HG02571 (cell line): ENCODE data around the gene ZNF14.
"Not testable (repeated sequence)": the region's sequence is repeated elsewhere in the genome, so short reads cannot be mapped to it uniquely, and the experiment has no call there.

Source experiments
- ATAC-seq: cut with Tn5 transposase; IDR thresholded peaks from one replicate; pipeline ENCODE4 v1.9.1; 2021; ENCODE audit warnings: mild to moderate bottlenecking, moderate library complexity; ENCODE audit not compliant: unreplicated experiment

The ZNF14 gene

DNA sequence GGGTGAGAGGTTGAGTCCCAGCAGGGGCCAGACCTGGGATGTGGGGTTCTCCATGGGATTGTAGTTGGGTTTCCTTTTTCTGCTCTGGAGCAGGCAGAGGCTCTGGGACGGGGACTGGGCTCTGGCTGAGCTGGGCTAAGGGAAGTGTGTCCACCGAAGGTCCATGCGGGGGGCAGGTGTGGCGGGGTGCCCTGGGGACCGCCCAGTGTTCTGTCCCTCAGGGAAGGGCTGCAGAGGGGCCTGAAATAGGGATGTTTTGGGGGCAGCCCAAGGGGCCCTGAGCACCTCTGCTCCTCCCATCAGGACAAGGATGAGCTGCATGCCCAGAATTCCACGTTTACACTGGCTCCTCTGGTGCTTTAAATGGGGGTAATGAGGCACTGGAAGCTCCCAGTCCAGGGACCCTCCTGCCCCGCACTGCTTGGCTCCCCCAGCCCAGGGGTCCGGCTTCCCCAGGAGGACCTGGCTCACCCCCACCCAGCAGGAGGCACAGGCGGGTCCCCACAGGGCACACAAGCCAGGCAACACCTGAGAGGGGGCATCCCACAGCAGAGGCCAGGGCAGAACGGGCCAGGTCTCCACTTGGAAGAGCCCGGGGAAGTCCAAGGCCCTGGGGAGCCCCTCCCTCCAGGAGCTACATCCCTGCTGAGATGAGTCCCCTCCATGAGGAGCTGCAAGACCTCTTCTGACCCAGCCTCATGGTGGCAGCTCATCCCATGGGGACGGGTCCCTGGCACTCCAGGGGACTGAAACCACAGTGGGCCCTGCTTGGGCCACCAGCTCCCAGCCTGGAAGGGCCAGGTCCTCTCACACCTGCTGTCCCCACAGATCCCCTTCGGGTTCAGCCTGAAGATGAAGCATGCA lies 14.7 kb upstream of the ZNF14 start:
- ATAC-seq = no peak

DNA sequence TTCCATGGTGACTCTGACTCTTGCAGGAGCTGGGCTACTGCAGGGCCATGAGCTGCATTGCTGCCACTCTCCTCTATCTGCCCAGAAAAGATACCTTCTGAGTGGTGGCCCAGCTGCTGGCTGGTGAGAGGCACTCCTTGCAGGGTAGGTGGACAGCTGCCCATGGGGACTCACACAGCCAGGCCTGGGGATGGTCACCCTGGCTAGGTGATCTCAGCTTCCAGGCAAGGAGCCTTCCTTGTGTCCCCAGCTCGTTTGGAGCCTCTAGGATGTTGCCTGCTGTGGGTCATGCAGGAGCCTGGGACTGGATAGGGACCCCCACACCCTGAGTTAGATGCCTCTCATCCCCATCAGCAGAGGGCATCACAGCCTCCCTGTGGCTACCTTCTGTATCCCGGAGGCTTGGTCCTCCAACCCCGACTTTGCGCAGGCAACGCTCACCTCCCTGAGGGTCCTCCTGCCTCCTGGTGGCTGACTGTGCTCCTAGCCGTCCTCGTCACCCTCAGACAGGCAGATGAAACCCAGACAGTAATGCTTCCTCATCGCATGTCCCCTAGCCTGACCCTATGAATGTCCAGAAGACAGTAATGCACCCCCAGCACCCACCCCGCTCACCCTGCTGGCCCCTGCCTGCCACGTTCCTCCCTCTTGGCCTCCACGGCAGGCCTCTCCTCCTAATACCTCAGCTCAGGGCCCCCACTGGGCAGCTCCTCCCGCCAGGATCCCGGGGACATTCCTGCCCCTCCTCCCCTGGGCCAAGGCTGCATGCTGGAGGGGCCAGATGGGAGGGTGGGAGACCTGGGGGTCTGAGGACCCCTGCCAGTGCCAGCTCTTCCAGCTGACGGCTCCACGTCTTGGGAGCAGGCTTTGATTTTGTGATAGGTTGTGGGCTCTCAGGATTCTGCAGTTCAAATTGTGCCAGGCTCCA lies 13.6 kb upstream of the ZNF14 start:
- no peak for ATAC-seq

DNA sequence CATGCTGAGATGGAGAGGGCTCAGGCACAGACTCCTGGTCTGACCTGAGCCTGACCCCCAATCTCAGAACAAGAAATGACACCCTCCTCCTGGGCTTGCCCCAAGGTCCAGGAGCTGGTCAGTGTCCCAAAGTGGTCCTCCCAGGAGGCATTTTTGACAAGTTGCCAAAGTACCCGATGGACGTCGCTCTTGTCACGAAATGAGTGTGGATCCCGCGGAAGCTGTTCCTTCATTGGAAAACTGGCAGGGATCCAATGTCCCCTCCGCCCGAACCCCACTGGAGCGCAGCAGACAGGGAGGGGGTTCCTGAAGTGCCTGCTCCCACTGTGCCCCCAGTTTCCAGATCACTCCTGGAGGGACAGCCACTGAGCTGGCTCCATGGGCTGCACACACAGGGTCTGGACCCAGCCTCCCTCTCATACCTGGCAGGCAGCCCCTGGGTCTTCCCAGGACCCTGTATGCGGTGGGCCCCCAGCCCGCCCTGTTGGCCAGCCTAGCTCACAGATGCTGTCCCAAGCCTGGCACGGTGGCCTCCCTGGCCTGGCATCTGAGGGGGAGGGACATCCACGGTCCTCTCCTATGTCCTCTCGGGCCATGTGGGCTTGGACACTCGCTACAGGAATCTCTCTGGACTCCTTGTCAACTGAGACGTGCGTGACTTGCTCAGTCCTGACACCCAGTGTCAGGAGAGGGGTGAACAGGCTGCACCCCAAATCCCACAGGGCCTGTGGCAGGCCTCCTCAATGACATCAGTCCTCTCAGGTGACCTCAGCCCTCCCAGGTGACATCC lies 12.8 kb upstream of the ZNF14 start:
- ATAC-seq = no peak

- ATAC-seq = no peak
Observed at GRCh38 chr19:19744641-19745040, 11.7 kb upstream of the ZNF14 start.

- not testable (repeated sequence) for ATAC-seq
Observed at GRCh38 chr19:19743921-19744320, 11.0 kb upstream of the ZNF14 start.

GRCh38 chr19:19743176-19743575 lies 10.3 kb upstream of the ZNF14 start:
- no peak for ATAC-seq

GRCh38 chr19:19742773-19743172 lies 9.9 kb upstream of the ZNF14 start:
- ATAC-seq = no peak

DNA sequence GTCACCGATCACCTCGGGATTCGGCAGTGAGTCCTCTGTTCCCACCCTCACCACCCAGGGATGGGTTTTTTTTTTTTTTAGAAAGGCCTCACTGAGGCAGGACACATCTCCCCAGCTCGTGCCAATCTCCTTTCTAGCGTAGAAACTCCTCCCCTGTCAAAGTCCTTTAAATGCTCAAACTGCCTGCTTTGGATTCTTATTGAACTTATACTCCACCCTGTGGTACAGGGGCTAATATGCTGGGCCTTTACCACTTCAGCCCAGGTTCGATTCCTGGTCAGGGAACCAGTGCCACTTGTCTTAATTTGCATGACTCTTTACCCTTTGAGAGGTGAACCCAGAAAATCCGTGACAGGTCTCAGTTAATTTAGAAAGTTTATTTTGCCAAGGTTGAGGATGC lies 8.3 kb upstream of the ZNF14 start:
- no peak for ATAC-seq

DNA sequence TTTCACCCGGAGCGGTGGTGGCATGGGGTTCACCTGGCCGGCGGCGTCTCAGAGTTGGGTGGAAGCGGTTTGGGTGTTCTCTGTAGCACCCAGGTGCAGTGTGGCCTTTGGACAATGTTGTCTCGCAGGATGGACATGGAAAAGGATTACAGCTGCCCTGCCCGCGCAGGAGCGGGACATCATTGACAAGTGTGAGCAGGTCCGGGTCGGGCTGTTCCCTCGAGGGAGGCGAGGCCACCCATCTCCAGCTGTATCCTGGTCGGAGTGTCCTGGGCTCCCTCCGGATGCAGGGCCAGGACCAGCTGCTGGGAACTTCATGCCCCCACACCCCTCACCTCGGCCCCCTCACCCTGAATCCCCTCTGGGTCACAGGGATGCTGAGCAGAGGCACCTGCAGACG lies 7.8 kb upstream of the ZNF14 start:
- ATAC-seq = no peak

DNA sequence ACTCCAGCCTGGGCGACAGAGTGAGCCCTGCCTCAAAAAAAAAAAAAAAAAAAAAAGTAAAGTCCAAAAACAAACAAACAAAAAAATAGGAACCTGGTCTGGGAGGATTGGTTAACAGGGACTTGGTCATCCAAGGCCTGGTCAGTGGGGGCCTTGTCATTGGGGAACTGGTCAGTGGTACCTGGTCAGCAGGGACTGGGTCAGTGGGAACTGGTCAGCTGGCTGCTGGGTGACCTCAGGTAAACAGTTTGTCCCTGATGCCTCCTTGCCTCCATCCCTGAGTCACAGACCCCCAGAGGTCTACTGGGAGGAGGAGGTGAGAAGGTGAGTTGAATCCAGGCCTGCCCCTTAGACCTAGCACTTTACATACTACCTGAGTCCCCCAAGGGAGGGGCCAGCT lies 5.7 kb upstream of the ZNF14 start:
- ATAC-seq = no peak

DNA sequence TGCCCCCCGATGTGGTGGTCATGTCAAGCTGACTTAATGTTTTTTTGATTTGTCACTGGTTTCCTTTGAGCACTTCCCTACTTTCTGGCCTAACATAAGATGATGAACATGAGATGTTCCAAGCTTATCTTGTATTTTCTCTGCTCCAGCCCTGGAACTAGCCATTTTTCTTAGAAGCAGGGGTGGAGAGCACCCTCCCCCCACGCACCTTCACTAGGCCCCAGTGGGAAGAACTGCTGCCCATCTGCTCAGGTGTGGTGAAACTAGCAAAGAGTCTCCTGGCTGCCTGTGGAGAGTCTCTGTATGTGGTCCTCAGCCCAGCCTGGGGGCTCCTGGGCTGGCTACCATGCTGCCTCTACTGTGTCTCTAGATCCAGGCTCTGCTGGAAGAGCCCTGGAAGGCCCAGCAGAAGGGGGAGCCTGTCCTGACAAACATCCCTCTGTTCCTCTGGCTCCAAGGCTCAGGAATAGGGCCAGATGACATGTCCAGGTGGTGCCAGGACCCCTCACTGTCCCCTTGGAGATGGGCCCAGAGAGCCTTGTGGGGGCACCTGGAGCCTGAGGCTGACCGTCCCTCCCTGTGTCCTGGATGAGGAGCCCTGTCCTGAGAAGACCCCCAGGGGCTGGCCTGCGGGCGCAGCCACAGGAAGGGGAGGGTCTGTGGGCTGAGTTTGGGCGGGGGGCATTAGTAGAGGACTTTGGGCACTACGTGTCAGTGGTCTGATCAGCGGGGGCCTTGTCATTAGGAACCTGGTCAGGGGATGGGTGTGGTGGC lies 4.8 kb upstream of the ZNF14 start:
- ATAC-seq = no peak

DNA sequence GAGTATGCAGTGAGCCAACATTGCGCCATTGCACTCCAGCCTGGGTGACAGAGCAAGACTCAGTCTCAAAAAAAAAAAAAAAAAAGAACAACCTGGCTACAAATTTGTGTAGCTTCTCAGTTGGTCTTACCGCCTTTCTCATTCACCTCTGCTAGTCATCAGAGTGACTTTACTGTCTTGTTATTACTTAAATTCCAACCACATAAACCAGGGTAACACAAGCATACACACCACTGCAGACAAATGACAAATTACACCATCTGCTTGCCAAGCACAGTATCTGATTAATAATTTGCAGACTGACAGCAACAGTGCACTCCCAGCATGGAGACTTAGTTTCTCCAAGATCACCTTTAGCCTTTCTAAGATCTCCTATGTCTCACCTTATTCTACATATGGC lies 11.0 kb downstream of the ZNF14 start:
- ATAC-seq = no peak

GRCh38 chr19:19719798-19720197 lies 13.1 kb downstream of the ZNF14 start:
- no peak for ATAC-seq

DNA sequence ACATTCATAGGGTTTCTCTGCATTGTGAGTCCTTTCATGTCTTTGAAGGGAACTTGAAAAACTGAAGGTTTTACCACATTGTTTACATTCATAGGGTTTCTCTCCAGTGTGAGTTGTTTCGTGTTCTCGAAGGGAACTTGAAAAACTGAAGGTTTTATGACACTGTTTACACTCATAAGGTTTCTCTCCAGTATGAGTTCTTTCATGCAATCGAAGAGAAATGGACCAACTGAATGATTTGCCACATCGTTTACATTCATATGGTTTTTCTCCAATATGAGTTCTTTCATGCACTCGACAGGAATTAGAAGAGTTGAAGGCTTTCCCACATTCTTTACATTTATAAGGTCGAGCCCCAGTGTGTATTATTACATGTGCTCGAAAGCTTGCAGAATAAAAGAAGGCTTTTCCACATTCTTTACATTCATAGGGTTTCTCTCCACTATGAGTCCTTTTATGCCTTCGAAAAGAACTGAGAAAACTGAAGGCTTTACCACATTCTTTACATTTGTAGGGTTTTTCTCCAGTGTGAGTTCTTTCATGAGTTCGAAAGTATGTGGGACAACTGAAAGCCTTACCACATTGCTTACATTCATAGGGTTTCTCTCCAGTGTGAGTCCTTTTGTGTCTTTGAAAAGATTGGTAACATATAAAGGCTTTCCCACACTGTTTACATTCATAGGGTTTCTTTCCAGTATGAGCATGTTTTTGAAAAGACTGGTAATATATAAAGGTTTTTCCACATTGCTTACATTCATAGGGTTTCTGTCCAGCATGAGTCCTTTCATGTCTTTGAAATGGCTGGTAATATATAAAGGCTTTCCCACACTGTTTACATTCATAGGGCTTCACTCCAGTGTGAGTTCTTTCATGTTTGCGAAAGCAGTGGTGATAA lies 20.7 kb downstream of the ZNF14 start:
- no peak for ATAC-seq

DNA sequence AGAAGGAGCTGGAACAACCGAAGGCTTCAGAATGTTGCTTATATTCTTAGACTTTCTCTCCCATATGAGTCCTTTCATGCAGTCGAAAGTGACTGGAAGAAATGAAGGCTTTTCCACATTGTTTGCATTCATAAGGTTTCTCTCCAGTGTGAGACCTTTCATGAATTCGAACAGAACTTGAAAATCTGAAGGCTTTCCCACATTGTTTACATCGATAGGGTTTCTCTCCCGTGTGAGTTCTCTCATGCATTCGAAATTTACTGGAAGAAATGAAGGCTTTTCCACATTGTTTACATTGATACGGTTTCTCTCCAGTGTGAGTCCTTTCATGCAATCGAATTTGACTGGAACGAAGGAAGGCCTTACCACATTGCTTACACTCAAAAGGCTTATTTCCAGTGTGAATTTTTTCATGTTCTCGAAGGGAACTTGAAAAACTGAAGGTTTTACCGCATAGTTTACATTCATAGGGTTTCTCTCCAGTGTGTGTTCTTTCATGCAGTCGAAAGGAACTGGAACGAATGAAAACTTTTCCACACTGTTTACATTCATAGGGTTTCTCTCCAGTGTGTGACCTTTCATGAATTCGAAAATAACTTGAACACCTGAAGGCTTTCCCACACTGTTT lies 21.5 kb downstream of the ZNF14 start:
- ATAC-seq = no peak

- no peak for ATAC-seq
Observed at GRCh38 chr19:19710506-19710905, 22.4 kb downstream of the ZNF14 start.

GRCh38 chr19:19704836-19705235 lies 28.1 kb downstream of the ZNF14 start:
- ATAC-seq = no peak

DNA sequence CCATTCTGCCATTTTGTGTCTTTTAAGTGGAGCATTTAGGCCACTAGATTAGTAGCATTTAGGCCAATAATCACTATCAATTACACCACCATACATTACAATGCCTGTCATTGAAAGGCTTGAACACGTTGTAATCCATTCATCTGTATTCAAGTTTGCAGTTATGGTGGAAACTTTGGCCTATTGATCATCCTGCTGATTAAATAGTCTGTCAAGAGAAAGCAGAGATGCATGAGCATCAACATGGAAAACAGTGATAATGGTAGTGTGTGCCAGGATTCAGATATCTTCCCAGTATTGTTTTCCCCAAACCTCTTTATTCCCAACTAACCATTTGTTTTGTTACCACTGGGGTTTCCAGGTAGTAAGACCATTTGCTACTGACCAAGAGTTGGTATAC lies 32.4 kb downstream of the ZNF14 start:
- not testable (repeated sequence) for ATAC-seq

DNA sequence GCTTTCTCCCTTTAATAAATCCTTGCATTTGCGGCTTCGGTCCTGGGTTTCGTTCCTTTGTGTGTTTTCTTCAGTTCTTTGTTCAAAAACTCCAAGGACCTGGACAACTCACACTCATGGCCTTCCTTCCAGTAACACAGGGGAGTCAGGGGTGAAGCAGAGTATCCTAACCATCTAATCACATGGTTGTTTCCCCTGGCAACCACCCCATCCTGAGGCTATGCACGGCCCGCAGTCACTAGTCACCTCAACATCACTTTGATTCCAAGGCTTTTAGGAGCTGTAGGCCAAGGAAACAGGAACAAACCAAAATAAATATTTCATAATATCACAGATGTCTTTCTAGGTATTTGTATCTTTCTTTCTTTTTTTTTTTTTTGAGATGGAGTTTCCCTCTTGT lies 35.3 kb downstream of the ZNF14 start:
- ATAC-seq = no peak
